DMS53 treated with DMSO at 0.1 percent for 48 hours (cell line): ENCODE results near the gene CYB5R3.
"Not testable (repeated sequence)": the region's sequence is repeated elsewhere in the genome, so short reads cannot be mapped to it uniquely, and the experiment has no call there.

ENCODE experiments used
- DNase-seq: peaks from one replicate; lab custom pipeline; 2025; ENCODE audit not compliant: unreplicated experiment; lab: John Stamatoyannopoulos, UW

Gene CYB5R3

GRCh38 chr22:42575996-42576574 is 73.1 kb downstream of the CYB5R3 start:
- not testable (repeated sequence) for DNase-seq

DNA sequence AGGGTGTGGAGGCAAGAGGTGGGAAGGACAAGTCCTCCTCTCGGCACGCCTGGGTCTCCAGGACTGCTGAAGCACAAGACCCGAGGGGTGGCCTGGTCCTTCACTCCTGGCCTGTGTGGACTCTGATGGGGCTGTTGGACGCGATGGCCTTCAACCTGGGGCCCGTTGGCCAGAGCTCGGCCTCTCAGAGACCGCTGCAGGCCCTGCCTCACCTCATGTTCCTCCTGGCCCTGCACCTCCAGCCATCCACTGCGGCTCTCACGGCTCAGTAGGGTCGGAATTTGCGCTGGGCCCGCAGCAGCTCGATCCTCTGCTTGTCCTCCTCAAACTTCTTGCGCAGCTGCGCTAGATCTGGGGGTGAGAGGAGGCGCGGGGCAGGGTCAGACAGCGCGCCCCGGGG is 74.7 kb downstream of the CYB5R3 start:
- DNase-seq = not testable (repeated sequence)

- not testable (repeated sequence) for DNase-seq
Measured at GRCh38 chr22:42574046-42574445, 75.1 kb downstream of the CYB5R3 start.

- DNase-seq = not testable (repeated sequence)
Measured at GRCh38 chr22:42571068-42571467, 78.1 kb downstream of the CYB5R3 start.

GRCh38 chr22:42570580-42570979 is 78.6 kb downstream of the CYB5R3 start:
- not testable (repeated sequence) for DNase-seq

GRCh38 chr22:42567950-42568349 is 81.2 kb downstream of the CYB5R3 start:
- DNase-seq = not testable (repeated sequence)
